ENCODE data around the gene ABCG1.

The ABCG1 gene

DNA sequence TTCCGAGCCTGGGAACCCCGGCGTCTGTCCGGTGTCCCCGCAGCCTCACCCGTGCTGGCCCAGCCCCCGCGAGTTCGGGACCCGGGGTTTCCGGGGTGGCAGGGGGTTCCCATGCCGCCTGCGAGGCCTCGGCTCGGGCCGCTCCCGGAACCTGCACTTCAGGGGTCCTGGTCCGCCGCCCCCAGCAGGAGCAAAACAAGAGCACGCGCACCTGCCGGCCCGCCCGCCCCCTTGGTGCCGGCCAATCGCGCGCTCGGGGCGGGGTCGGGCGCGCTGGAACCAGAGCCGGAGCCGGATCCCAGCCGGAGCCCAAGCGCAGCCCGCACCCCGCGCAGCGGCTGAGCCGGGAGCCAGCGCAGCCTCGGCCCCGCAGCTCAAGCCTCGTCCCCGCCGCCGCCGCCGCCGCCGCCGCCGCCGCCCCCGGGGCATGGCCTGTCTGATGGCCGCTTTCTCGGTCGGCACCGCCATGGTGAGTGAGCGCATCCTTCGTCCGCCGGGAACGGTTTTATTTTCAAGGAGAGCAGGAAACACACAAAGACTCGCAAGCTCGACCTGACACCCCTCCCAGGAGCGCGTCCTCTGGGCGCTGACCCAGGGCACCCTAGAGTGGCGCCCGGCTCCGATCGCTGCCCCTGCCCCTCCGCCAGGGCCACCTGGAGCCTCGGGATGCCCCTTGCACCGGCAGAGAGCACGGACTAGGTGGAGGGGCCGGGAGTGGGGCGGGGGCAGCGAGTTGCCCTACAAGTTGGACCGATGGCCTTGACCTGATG, at the start of gene ABCG1:
ABCG1 (plus strand) TSS at position 305 of the 770 bp plus-strand sequence; CDS start at position 428, 123 bp downstream.
- peak within 1 kb of the TSS; percentile 58 for H3K4me3 ChIP-seq (ENCODE audit: low read depth, low read length)
- DNase-seq (ENCODE audit: low read depth): no peak
- TF ChIP-seq, protein P1, sequence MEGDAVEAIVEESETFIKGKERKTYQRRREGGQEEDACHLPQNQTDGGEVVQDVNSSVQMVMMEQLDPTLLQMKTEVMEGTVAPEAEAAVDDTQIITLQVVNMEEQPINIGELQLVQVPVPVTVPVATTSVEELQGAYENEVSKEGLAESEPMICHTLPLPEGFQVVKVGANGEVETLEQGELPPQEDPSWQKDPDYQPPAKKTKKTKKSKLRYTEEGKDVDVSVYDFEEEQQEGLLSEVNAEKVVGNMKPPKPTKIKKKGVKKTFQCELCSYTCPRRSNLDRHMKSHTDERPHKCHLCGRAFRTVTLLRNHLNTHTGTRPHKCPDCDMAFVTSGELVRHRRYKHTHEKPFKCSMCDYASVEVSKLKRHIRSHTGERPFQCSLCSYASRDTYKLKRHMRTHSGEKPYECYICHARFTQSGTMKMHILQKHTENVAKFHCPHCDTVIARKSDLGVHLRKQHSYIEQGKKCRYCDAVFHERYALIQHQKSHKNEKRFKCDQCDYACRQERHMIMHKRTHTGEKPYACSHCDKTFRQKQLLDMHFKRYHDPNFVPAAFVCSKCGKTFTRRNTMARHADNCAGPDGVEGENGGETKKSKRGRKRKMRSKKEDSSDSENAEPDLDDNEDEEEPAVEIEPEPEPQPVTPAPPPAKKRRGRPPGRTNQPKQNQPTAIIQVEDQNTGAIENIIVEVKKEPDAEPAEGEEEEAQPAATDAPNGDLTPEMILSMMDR (IDR thresholded peaks at IDR 0.05; ENCODE audit: insufficient read depth, low read depth, low read length, missing control alignments): no peak

DNA sequence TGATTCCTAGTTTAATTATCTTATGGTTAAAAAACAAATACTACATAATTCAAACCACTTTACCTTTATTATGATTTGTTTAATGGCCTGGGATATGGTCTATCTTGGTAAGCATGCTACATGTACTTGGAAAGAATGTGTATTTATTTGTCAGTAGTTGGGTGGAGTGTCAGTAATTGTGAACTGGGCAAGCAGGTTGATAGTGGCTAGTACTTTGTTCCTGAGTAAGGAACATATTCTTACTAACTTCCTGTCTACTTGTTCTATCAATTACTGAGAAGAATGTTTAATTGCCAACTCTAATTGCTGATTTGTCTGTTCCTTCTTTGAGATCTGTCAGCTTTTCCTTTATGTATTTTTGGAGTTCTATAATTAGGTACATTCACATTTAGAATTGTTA, 49.2 kb upstream of the ABCG1 start:
- H3K4me3 ChIP-seq (ENCODE audit: low read depth, low read length): no peak overlapping the region
- no peak for DNase-seq (ENCODE audit: low read depth)
- TF ChIP-seq, protein P1 (IDR thresholded peaks at IDR 0.05; ENCODE audit: insufficient read depth, low read depth, low read length, missing control alignments): no peak

DNA sequence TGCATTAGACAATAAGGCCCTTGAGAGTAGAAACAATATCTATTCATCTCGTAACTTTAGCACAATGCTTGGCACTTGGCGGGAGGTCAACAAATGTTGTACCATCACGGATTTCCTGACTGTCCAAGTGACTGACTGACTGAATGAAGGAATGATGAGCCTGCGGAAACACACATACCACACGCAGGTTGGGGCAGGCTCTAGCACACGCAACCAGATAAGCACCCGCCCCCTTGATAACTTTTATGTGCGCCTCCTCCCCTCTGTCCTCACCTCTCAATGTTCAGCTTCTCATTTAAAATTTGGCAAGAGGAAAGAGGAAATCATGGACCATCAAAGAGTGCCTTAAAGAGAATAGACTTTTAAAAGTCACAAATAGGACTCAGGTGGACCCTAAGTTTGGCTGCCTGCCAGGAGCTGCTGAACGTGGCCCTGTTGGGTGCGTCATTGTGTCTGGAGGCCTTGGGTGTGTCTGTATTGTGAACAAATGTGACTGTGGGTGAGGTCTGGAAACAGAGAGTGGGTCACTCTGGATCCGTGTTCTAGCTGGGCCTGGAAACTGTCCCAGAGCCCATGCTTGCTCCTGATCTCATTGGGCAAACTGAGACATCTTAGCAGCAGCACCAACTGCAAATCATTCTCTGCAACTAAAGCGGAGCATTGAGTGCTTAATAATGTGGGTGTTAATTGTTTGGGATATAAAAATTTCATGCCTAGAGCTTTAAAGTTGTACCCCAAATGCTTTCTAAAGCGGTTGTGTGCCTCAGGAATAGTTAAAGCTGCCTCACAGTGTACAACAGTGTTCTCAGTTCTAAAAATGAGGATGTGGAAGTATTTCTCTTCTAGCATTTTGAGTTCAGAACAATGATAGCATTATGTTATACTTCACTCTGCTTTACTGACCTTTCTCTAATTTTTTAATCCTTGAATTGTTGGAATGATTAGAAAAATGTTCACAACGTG, 47.6 kb upstream of the ABCG1 start:
- no peak overlapping the region for H3K4me3 ChIP-seq (ENCODE audit: low read depth, low read length)
- no peak for DNase-seq (ENCODE audit: low read depth)
- TF ChIP-seq, protein P1 (IDR thresholded peaks at IDR 0.05; ENCODE audit: insufficient read depth, low read depth, low read length, missing control alignments): no peak

DNA sequence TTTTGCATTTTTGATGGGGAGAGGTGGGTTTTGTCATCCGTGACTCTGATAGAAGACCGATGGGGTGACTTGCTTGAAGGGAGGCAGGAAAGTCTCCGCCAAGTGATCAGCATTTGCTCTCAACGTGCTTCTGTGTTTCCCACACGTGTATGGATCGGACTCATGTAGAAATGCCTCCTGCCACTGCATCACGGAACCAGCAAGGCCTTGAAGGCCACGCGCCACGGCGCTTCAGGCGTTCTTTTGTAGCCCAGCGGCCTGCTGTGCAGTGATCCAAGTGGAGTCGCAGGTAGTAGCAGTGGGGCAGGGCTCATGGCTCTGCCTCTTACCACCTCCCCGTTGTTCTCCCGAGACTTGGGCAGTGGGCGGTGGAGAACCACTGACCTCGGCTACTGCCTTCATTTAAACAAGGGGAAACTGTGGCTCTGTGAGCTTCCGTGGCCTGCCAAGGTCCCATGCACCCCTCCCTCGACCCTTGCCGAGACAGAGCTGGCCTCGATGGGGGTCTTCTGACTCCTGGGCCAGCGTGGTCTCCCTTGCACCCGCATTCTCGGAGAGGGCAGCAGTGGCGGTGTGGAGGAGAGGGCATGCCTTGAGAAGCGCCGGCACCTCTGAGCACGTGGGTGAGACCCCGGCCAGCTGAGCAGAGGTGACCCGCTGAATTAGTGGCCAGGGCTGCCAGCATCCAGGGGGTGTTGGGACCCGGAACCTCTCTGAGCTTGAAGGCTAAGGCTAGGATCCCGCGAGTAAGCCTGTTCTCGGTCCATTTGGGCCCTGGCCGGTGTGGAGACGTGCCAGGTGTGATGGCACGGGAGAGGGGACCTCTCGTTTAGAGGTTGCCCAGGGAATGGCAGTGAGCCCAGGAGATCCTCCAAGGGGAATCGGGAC, 46.1 kb upstream of the ABCG1 start:
- DNase-seq (ENCODE audit: low read depth): no peak
- TF ChIP-seq, protein P1 (IDR thresholded peaks at IDR 0.05; ENCODE audit: insufficient read depth, low read depth, low read length, missing control alignments): no peak
- no peak overlapping the region for H3K4me3 ChIP-seq (ENCODE audit: low read depth, low read length)

DNA sequence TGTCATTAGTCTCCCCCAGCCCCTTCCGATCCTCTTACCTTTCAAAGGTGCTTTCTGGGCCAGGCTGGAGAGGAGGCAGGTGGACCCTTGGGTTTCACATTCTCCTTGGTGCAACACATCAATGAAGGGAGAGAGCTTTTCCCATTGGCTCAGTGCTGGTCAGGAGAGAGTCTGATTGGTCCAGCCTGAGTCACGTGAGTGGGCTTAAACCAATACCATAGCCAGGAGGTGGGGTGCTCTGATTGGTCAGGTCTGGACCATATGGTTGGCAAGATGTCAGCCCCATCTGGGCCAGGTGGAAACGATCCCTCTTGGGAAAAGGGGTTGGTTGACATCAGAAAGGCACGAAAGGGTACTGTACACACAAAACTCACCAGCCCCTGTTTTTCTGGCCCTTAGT, 44.8 kb upstream of the ABCG1 start:
- TF ChIP-seq, protein P1 (IDR thresholded peaks at IDR 0.05; ENCODE audit: insufficient read depth, low read depth, low read length, missing control alignments): no peak
- no peak overlapping the region for H3K4me3 ChIP-seq (ENCODE audit: low read depth, low read length)
- DNase-seq (ENCODE audit: low read depth): peak; percentile 31

DNA sequence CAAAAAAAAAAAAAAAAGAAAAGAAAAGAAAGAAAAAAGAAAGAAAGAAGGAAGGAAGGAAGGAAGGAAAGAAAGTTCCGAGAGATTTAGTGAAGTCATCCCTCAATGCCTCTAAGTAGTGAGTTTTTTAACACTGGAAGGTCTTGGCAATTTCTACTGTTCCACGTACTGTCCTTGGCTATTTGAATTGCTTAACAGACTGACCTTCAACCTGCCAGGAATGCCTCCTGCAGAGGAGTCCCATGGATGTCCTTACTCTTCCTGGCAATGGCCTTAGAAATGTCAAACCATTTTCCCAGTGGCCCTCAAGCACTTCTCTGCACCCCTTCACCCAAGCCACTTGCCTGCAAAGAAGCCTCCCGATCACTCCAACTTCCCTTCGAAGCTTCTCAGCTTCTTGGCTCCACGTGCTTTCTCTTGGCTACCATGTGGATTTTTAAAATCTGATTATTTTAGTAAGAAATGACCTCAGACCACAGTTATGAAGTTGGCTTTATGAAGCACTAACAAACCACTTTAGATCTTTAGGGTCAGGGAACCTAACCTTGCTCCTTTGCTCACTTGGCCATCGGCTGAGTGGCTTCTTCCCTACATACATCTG, 43.7 kb upstream of the ABCG1 start:
- no peak for DNase-seq (ENCODE audit: low read depth)
- H3K4me3 ChIP-seq (ENCODE audit: low read depth, low read length): no peak overlapping the region
- TF ChIP-seq, protein P1 (IDR thresholded peaks at IDR 0.05; ENCODE audit: insufficient read depth, low read depth, low read length, missing control alignments): no peak

Data from GM12865 (cell line).